ENCODE data around the gene PLIN5.

Gene PLIN5

GRCh38 chr19:4493104-4493928 is 41.7 kb downstream of the PLIN5 start:
- H3K4me1 ChIP-seq (ENCODE audit: insufficient read depth, low read length): no peaks in the 10 kb centered on the region
- H3K27ac ChIP-seq (ENCODE audit: low read length): no peak overlapping the region
- no peak overlapping the region for H3K9ac ChIP-seq (ENCODE audit: low read depth, low read length)
- no peaks in the 10 kb centered on the region for H3K9me3 ChIP-seq (ENCODE audit: insufficient read depth, low read length, severe bottlenecking)
- no peak for TF ChIP-seq EZH2 (IDR thresholded peaks at IDR 0.05; ENCODE audit: borderline replicate concordance, low read depth, low read length, severe bottlenecking)
- TF ChIP-seq CTCF (IDR thresholded peaks at IDR 0.05; ENCODE audit: borderline replicate concordance, extremely low read depth, low read length, poor library complexity, severe bottlenecking): no peak
- H3K36me3 ChIP-seq (ENCODE audit: insufficient read depth, low read length): peaks cover 85% of the 10 kb centered on the region
- no peak overlapping the region for H3K4me3 ChIP-seq (ENCODE audit: low read depth in 1 of 2, low read length in 2 of 2)
- H2AFZ ChIP-seq (ENCODE audit: low read depth, low read length): no peak overlapping the region
- DNase-seq (no peak), ATAC-seq (ENCODE audit: insufficient read depth, low read depth) (no peak)
- H3K27me3 ChIP-seq (ENCODE audit: insufficient read depth, low read length, poor library complexity): no peaks in the 10 kb centered on the region
- no peak overlapping the region for H3K4me2 ChIP-seq (ENCODE audit: insufficient read depth, low read length)
- peaks cover 8% of the 10 kb centered on the region; the same call in 1 of the 2 replicates for H4K20me1 ChIP-seq (ENCODE audit: insufficient read depth, low read length)
- no peaks in the 10 kb centered on the region for H3K79me2 ChIP-seq (ENCODE audit: insufficient read depth, low read length)

GRCh38 chr19:4492337-4493103 is 42.5 kb downstream of the PLIN5 start:
- TF ChIP-seq EZH2 (IDR thresholded peaks at IDR 0.05; ENCODE audit: borderline replicate concordance, low read depth, low read length, severe bottlenecking) (no peak), CTCF (IDR thresholded peaks at IDR 0.05; ENCODE audit: borderline replicate concordance, extremely low read depth, low read length, poor library complexity, severe bottlenecking) (no peak)
- DNase-seq: no peak

GRCh38 chr19:4491446-4491845 is 43.6 kb downstream of the PLIN5 start:
- no peak overlapping the region for H3K9ac ChIP-seq (ENCODE audit: low read depth, low read length)
- no peaks in the 10 kb centered on the region for H3K27me3 ChIP-seq (ENCODE audit: insufficient read depth, low read length, poor library complexity)
- no peaks in the 10 kb centered on the region for H3K79me2 ChIP-seq (ENCODE audit: insufficient read depth, low read length)
- no peak overlapping the region for H2AFZ ChIP-seq (ENCODE audit: low read depth, low read length)
- peaks cover 8% of the 10 kb centered on the region; the same call in 1 of the 2 replicates for H4K20me1 ChIP-seq (ENCODE audit: insufficient read depth, low read length)
- no peaks in the 10 kb centered on the region for H3K4me1 ChIP-seq (ENCODE audit: insufficient read depth, low read length)
- DNase-seq: no peak
- H3K36me3 ChIP-seq (ENCODE audit: insufficient read depth, low read length): peaks cover 75% of the 10 kb centered on the region
- H3K9me3 ChIP-seq (ENCODE audit: insufficient read depth, low read length, severe bottlenecking): no peaks in the 10 kb centered on the region
- no peak for ATAC-seq (ENCODE audit: insufficient read depth, low read depth)
- TF ChIP-seq CTCF (IDR thresholded peaks at IDR 0.05; ENCODE audit: borderline replicate concordance, extremely low read depth, low read length, poor library complexity, severe bottlenecking) (no peak), EZH2 (IDR thresholded peaks at IDR 0.05; ENCODE audit: borderline replicate concordance, low read depth, low read length, severe bottlenecking) (no peak)
- H3K4me2 ChIP-seq (ENCODE audit: insufficient read depth, low read length): no peak overlapping the region
- H3K27ac ChIP-seq (ENCODE audit: low read length): no peak overlapping the region
- no peak overlapping the region for H3K4me3 ChIP-seq (ENCODE audit: low read depth in 1 of 2, low read length in 2 of 2)

More at GRCh38 chr19:4492337-4493103, 42.5 kb downstream of the PLIN5 start:
- ATAC-seq (ENCODE audit: insufficient read depth, low read depth): no peak
- H2AFZ ChIP-seq (ENCODE audit: low read depth, low read length): no peak overlapping the region
- no peak overlapping the region for H3K4me2 ChIP-seq (ENCODE audit: insufficient read depth, low read length)
- H3K27me3 ChIP-seq (ENCODE audit: insufficient read depth, low read length, poor library complexity): no peaks in the 10 kb centered on the region
- H3K4me3 ChIP-seq (ENCODE audit: low read depth in 1 of 2, low read length in 2 of 2): no peak overlapping the region
- no peaks in the 10 kb centered on the region for H3K9me3 ChIP-seq (ENCODE audit: insufficient read depth, low read length, severe bottlenecking)
- no peak overlapping the region for H3K9ac ChIP-seq (ENCODE audit: low read depth, low read length)
- H3K27ac ChIP-seq (ENCODE audit: low read length): no peak overlapping the region
- H3K4me1 ChIP-seq (ENCODE audit: insufficient read depth, low read length): no peaks in the 10 kb centered on the region
- peaks cover 80% of the 10 kb centered on the region for H3K36me3 ChIP-seq (ENCODE audit: insufficient read depth, low read length)
- H3K79me2 ChIP-seq (ENCODE audit: insufficient read depth, low read length): no peaks in the 10 kb centered on the region
- peaks cover 8% of the 10 kb centered on the region; the same call in 1 of the 2 replicates for H4K20me1 ChIP-seq (ENCODE audit: insufficient read depth, low read length)
